Measurements from ENCODE around the gene JAK2. TPM values are rescaled to one million over a fixed set of nuclear protein-coding genes. Genes with fewer than 3 reads are reported as not detected.

JAK2 gene
- total RNA-seq, 4 donors from 2014 or later: 25.4 to 64.0 (median 36.5) TPM

- H3K27ac ChIP-seq: no peak overlapping the region
- TF ChIP-seq CTCF (IDR thresholded peaks at IDR 0.05) (no peak), POLR2A (IDR thresholded peaks at IDR 0.05) (no peak), EP300 (IDR thresholded peaks at IDR 0.05) (no peak), POLR2AphosphoS5 (IDR thresholded peaks at IDR 0.05) (no peak)
- no peaks in the 10 kb centered on the region for H3K9me3 ChIP-seq
- H3K36me3 ChIP-seq: no peaks in the 10 kb centered on the region
- no peaks in the 10 kb centered on the region for H3K27me3 ChIP-seq
- no peaks in the 10 kb centered on the region for H3K4me1 ChIP-seq
- DNase-seq (ENCODE audit: low spot score in 2 of 2): no peak
- 86% methylated on average over 3 of the region's 3 CpGs for WGBS
- H3K4me3 ChIP-seq: no peak overlapping the region
Measured at GRCh38 chr9:4959031-4959430, 26.0 kb upstream of the JAK2 start.

GRCh38 chr9:4962085-4962484 lies 23.0 kb upstream of the JAK2 start:
- TF ChIP-seq CTCF (IDR thresholded peaks at IDR 0.05): no peak
- no peak for TF ChIP-seq POLR2A (IDR thresholded peaks at IDR 0.05)
- no peak for TF ChIP-seq EP300 (IDR thresholded peaks at IDR 0.05)
- TF ChIP-seq POLR2AphosphoS5 (IDR thresholded peaks at IDR 0.05): no peak

DNA sequence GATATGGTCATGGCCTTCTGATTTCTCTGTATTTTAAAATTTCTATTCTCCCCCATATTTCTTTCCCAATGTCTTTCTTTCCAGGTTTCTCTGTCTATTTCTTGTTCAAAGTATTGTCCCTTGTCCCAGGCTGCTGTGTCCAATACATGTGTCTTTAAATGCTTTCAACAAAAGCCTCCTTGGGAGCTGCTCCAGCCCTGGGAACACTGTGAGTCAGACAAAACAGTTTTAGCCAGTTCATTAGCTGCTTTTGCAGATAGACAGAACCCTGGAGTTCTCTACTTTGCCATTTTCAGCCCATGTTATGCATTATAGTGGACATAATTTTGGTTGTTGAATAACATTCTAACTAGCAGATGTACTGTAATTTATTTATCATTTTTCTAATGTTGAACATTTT lies 20.5 kb upstream of the JAK2 start:
- H3K9me3 ChIP-seq: peaks cover 4% of the 10 kb centered on the region
- H3K36me3 ChIP-seq: no peaks in the 10 kb centered on the region
- no peak overlapping the region for H3K27ac ChIP-seq
- H3K27me3 ChIP-seq: no peaks in the 10 kb centered on the region
- H3K4me1 ChIP-seq: no peaks in the 10 kb centered on the region
- TF ChIP-seq EP300 (IDR thresholded peaks at IDR 0.05) (no peak), POLR2AphosphoS5 (IDR thresholded peaks at IDR 0.05) (no peak), POLR2A (IDR thresholded peaks at IDR 0.05) (no peak), CTCF (IDR thresholded peaks at IDR 0.05) (no peak)
- no peak for DNase-seq (ENCODE audit: low spot score in 2 of 2)
- H3K4me3 ChIP-seq: no peak overlapping the region

More at GRCh38 chr9:4962085-4962484, 23.0 kb upstream of the JAK2 start:
- Histone ChIP-seq H3K9me3 (peaks cover 4% of the 10 kb centered on the region), H3K27ac (no peak overlapping the region), H3K4me1 (no peaks in the 10 kb centered on the region), H3K36me3 (no peaks in the 10 kb centered on the region), H3K27me3 (no peaks in the 10 kb centered on the region), H3K4me3 (no peak overlapping the region)
- 80% methylated on average over 2 of the region's 2 CpGs for WGBS
- DNase-seq (ENCODE audit: low spot score in 2 of 2): no peak

DNA sequence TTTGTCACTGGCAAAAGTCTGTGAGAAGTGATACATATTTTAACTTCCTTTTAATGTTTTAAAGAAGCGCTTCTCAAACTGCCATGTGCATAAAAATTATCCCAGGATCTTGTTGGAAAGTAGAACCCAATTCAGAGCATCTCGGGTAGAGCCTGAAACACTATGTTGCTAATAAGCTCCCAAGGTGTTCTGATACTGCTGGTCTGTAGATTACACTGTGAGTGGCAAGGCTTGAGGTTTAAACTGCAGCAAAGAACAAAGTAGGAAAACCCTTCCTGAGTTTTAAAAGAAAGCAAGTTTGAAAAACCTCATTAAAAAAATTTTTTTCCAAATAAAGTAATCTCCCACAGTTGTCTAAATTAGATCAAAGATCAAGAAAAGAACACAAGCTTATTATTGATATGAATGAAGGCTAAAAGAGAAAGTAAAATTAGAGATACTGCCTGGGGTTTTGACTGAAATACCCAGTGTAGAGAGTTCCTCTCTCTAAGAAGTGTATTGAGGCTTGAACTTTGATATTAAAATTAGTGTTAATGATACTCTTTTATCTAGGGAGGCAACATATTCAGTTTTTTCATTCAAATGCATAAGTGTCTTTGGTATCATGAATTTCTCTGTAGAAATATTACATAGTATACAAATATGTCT lies 19.8 kb upstream of the JAK2 start:
- 83% methylated on average over 2 of the region's 2 CpGs for WGBS
- Histone ChIP-seq H3K4me1 (no peaks in the 10 kb centered on the region), H3K4me3 (no peak overlapping the region), H3K9me3 (peaks cover 4% of the 10 kb centered on the region), H3K27me3 (no peaks in the 10 kb centered on the region), H3K27ac (no peak overlapping the region), H3K36me3 (no peaks in the 10 kb centered on the region)
- no peak for TF ChIP-seq CTCF (IDR thresholded peaks at IDR 0.05)
- no peak for TF ChIP-seq POLR2AphosphoS5 (IDR thresholded peaks at IDR 0.05)
- TF ChIP-seq EP300 (IDR thresholded peaks at IDR 0.05): no peak
- TF ChIP-seq POLR2A (IDR thresholded peaks at IDR 0.05): no peak
- DNase-seq (ENCODE audit: low spot score in 2 of 2): no peak

DNA sequence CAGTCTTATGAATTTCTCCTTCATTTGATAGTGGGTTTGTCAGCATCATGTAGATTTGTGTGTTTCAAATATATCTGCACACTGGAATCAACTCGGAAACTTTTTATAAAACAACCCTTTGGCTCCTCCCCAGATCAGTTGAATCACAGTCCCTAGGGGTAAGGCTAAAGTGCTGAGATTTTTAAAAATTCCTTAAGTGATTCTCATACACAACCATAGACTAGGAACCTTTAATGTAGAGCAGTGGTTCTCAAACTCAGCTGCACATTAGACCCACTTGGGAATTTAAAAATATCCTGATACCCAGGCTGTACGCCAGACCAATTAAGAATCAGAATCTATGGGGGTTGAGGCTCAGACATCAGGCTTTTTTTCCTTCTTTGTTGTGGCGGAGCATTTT lies 17.5 kb upstream of the JAK2 start:
- no peak for TF ChIP-seq CTCF (IDR thresholded peaks at IDR 0.05)
- TF ChIP-seq POLR2AphosphoS5 (IDR thresholded peaks at IDR 0.05): no peak
- TF ChIP-seq EP300 (IDR thresholded peaks at IDR 0.05): no peak
- TF ChIP-seq POLR2A (IDR thresholded peaks at IDR 0.05): no peak
- Histone ChIP-seq H3K9me3 (peaks cover 4% of the 10 kb centered on the region), H3K4me1 (no peaks in the 10 kb centered on the region), H3K4me3 (no peak overlapping the region), H3K27ac (no peak overlapping the region), H3K27me3 (no peaks in the 10 kb centered on the region), H3K36me3 (no peaks in the 10 kb centered on the region)
- no peak for DNase-seq (ENCODE audit: low spot score in 2 of 2)
- WGBS: 68% methylated on average over 3 of the region's 3 CpGs

Measured in suprapubic skin (tissue), 4 donors.